ENCODE data around the gene GATAD1. TPM values are rescaled to one million over a fixed set of nuclear protein-coding genes. Genes with fewer than 3 reads are reported as not detected.

GATAD1 gene
- total RNA-seq, 1 experiment from 2014 or later = 38.2 TPM

DNA sequence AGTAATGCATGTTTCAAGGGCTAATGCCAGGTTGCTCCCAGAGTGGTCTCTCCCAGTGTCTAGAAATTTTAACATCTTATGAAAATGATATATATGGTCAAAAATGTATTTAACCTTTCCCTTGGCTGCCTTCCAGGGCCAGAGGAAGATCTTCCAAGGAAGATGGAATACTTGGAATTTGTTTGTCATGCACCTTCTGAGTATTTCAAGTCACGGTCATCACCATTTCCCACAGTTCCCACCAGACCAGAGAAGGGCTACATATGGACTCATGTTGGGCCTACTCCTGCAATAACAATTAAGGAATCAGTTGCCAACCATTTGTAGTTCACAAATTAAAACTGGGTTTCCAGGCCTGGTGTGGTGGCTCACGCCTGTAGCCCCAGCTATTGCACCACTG, 9.0 kb downstream of the GATAD1 start:
- Histone ChIP-seq H3K27me3 (replicated peaks; ENCODE audit: control insufficient read depth, insufficient read depth, low read length) (no peaks in the 10 kb centered on the region), H3K36me3 (ENCODE audit: control insufficient read depth, insufficient read depth, low read length) (peaks cover 6% of the 10 kb centered on the region), H3K4me1 (no peaks in the 10 kb centered on the region; the same call in 1 of the 2 replicates), H3K4me3 (ENCODE audit: low read depth, low read length) (no peak overlapping the region), H3K9me3 (no peaks in the 10 kb centered on the region)
- no peak for DNase-seq
- Mint-ChIP-seq H3K4me1 (ENCODE audit: low read depth, unreplicated experiment) (peaks cover 7% of the 10 kb centered on the region), H3K4me3 (ENCODE audit: unreplicated experiment) (no peak overlapping the region), H3K36me3 (ENCODE audit: insufficient read depth, unreplicated experiment) (peaks cover 37% of the 10 kb centered on the region), H3K9me3 (ENCODE audit: unreplicated experiment) (no peaks in the 10 kb centered on the region), H3K27me3 (ENCODE audit: insufficient read depth, unreplicated experiment) (no peaks in the 10 kb centered on the region), H3K27ac (ENCODE audit: unreplicated experiment) (no peak overlapping the region)
- intact Hi-C loops (cut with micrococcal nuclease; ENCODE audit: unreplicated experiment) = no loop called here
- ChIA-PET CTCF (no interaction called here), POLR2A (no interaction called here)
- no TSS peak for BruUV-seq (replicated peaks)
- TF ChIP-seq, protein P1, sequence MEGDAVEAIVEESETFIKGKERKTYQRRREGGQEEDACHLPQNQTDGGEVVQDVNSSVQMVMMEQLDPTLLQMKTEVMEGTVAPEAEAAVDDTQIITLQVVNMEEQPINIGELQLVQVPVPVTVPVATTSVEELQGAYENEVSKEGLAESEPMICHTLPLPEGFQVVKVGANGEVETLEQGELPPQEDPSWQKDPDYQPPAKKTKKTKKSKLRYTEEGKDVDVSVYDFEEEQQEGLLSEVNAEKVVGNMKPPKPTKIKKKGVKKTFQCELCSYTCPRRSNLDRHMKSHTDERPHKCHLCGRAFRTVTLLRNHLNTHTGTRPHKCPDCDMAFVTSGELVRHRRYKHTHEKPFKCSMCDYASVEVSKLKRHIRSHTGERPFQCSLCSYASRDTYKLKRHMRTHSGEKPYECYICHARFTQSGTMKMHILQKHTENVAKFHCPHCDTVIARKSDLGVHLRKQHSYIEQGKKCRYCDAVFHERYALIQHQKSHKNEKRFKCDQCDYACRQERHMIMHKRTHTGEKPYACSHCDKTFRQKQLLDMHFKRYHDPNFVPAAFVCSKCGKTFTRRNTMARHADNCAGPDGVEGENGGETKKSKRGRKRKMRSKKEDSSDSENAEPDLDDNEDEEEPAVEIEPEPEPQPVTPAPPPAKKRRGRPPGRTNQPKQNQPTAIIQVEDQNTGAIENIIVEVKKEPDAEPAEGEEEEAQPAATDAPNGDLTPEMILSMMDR (IDR thresholded peaks at IDR 0.05; ENCODE audit: insufficient read depth in 1 of 2, low read depth in 1 of 2, low read length in 1 of 2, severe bottlenecking in 1 of 2, unreplicated experiment in 1 of 2) = no peak

DNA sequence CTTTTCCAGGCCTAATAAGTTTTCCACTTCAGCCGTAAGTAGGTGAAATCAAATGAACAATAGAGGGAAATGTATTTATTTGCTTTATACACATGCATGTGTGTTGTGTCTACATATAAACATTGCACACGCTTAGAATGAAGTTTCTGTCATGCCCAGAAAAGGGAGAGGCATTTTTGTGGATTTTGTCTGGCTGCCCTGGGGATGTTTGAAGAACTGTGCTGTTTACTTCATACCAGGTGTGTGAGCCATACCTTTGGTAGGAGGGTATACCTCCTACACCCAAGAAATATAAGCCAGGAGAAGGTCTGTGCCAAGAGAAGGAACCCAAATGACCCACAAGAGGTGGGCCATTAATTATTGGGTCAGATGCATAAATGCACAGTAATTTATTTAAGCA, 12.8 kb downstream of the GATAD1 start:
- H3K27me3 Mint-ChIP-seq (ENCODE audit: insufficient read depth, unreplicated experiment) = no peaks in the 10 kb centered on the region
- TF ChIP-seq, protein P1 (IDR thresholded peaks at IDR 0.05; ENCODE audit: insufficient read depth in 1 of 2, low read depth in 1 of 2, low read length in 1 of 2, severe bottlenecking in 1 of 2, unreplicated experiment in 1 of 2) = no peak
- H3K36me3 Mint-ChIP-seq (ENCODE audit: insufficient read depth, unreplicated experiment) = peaks cover 22% of the 10 kb centered on the region
- ChIA-PET CTCF (interaction anchor here (1.9 to 2.0 kb wide), 2 partner anchors 13 to 35 kb away, joined by 13 to 16 read pairs; partner anchors contain the start of gene GATAD1), POLR2A (no interaction called here)
- BruUV-seq (replicated peaks) = no TSS peak
- peaks cover 22% of the 10 kb centered on the region for H3K4me1 Mint-ChIP-seq (ENCODE audit: low read depth, unreplicated experiment)
- H3K9me3 ChIP-seq = no peaks in the 10 kb centered on the region
- no peaks in the 10 kb centered on the region; the same call in 1 of the 2 replicates for H3K36me3 ChIP-seq (ENCODE audit: control insufficient read depth, insufficient read depth, low read length)
- no peaks in the 10 kb centered on the region for H3K27me3 ChIP-seq (replicated peaks; ENCODE audit: control insufficient read depth, insufficient read depth, low read length)
- H3K4me1 ChIP-seq = peaks cover 10% of the 10 kb centered on the region
- H3K4me3 Mint-ChIP-seq (ENCODE audit: unreplicated experiment) = no peak overlapping the region
- H3K4me3 ChIP-seq (ENCODE audit: low read depth, low read length) = no peak overlapping the region
- no peak overlapping the region for H3K27ac Mint-ChIP-seq (ENCODE audit: unreplicated experiment)
- no peaks in the 10 kb centered on the region for H3K9me3 Mint-ChIP-seq (ENCODE audit: unreplicated experiment)
- intact Hi-C loops (cut with micrococcal nuclease; ENCODE audit: unreplicated experiment) = loop anchor here (5.0 kb wide), 1 partner anchor 578 kb away; the partner anchor contains the start of gene MTERF1
- no peak for DNase-seq

DNA sequence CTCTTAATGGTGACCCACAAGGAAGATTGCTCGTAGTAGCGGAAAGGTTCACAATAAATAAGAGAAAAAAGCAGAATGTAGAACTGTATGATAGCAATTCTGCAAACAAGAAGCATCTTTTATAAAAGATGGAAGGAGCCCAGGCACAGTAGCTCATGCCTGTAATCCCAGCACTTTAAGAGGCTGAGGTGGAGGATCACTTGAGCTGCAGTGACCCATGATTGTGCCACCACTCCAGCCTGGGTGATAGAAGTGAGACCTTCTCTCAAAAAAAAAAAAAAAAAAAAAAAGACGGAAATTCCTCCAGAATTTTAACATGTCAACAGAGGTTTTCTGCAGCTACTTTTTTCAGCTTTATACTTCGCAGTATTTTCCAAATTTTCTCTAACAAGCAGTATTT, 13.2 kb downstream of the GATAD1 start:
- TF ChIP-seq, protein P1 (IDR thresholded peaks at IDR 0.05; ENCODE audit: insufficient read depth in 1 of 2, low read depth in 1 of 2, low read length in 1 of 2, severe bottlenecking in 1 of 2, unreplicated experiment in 1 of 2) = no peak
- peaks cover 11% of the 10 kb centered on the region for H3K4me1 ChIP-seq
- ChIA-PET POLR2A (no interaction called here), CTCF (interaction anchor here (0.6 to 2.0 kb wide), 5 partner anchors 13 to 68 kb away, joined by 3 to 16 read pairs (median 10); partner anchors contain the start of genes GATAD1, PEX1 and RBM48)
- no peaks in the 10 kb centered on the region for H3K36me3 ChIP-seq (ENCODE audit: control insufficient read depth, insufficient read depth, low read length)
- no TSS peak for BruUV-seq (replicated peaks)
- H3K4me3 ChIP-seq (ENCODE audit: low read depth, low read length) = no peak overlapping the region
- H3K4me3 Mint-ChIP-seq (ENCODE audit: unreplicated experiment) = no peak overlapping the region
- peaks cover 22% of the 10 kb centered on the region for H3K4me1 Mint-ChIP-seq (ENCODE audit: low read depth, unreplicated experiment)
- no peak overlapping the region for H3K27ac Mint-ChIP-seq (ENCODE audit: unreplicated experiment)
- intact Hi-C loops (cut with micrococcal nuclease; ENCODE audit: unreplicated experiment) = loop anchor here (5.0 kb wide), 1 partner anchor 578 kb away; the partner anchor contains the start of gene MTERF1
- H3K27me3 ChIP-seq (replicated peaks; ENCODE audit: control insufficient read depth, insufficient read depth, low read length) = no peaks in the 10 kb centered on the region
- H3K36me3 Mint-ChIP-seq (ENCODE audit: insufficient read depth, unreplicated experiment) = peaks cover 22% of the 10 kb centered on the region
- H3K27me3 Mint-ChIP-seq (ENCODE audit: insufficient read depth, unreplicated experiment) = no peaks in the 10 kb centered on the region
- no peaks in the 10 kb centered on the region for H3K9me3 ChIP-seq
- no peaks in the 10 kb centered on the region for H3K9me3 Mint-ChIP-seq (ENCODE audit: unreplicated experiment)
- no peak for DNase-seq

Measured in Caco-2 (cell line).